Neutrophil (primary cell): ENCODE measurements around the gene GAS1.

ENCODE experiments used
- H3K27ac ChIP-seq: fragments of 200-600 bp; sonication (generic); 2 replicates; pipeline ENCODE4 v1.5.1; 2016; ENCODE audit warnings: mild to moderate bottlenecking, moderate library complexity
- H3K27me3 ChIP-seq: fragments of 200-600 bp; sonication (generic); 2 replicates; pipeline ENCODE4 v1.6.0; 2016; ENCODE audit warnings: mild to moderate bottlenecking
- H3K36me3 ChIP-seq: fragments of 200-600 bp; sonication (generic); 2 replicates; pipeline ENCODE4 v1.5.1; 2017
- H3K4me1 ChIP-seq, 2 experiments: fragments of 200-600 bp in 1 of 2; sonication (generic) in 1 of 2; 1 replicate in 1 of 2; 2 replicates in 1 of 2; pipeline versions ENCODE4 v1.5.1 to v1.6.1; 2013 to 2016; ENCODE audit warnings: low read depth in 1 of 2, low read length in 1 of 2, mild to moderate bottlenecking in 1 of 2, moderate library complexity in 1 of 2; ENCODE audit not compliant: control insufficient read depth in 1 of 2, insufficient read depth in 1 of 2
- H3K4me3 ChIP-seq, 2 experiments: fragments of 200-600 bp in 1 of 2; sonication (generic) in 1 of 2; 1 replicate in 1 of 2; 2 replicates in 1 of 2; pipeline ENCODE4 v1.5.1; 2013 to 2016; ENCODE audit warnings: low read depth in 1 of 2, low read length in 1 of 2, mild to moderate bottlenecking in 1 of 2, moderate library complexity in 1 of 2
- H3K9me3 ChIP-seq: fragments of 200-600 bp; sonication (generic); 2 replicates; pipeline ENCODE4 v1.5.1; 2016
- CTCF ChIP-seq: fragments of 200-600 bp; sonication (generic); IDR thresholded peaks from 2 replicates; pipeline ENCODE4 v1.5.1; 2016; ENCODE audit warnings: antibody characterized with exemption

GAS1 gene

GRCh38 chr9:86939891-86940290 is 7.4 kb downstream of the GAS1 start:
- H3K27me3 ChIP-seq: peaks cover 70% of the 10 kb centered on the region
- no peaks in the 10 kb centered on the region for H3K9me3 ChIP-seq
- H3K36me3 ChIP-seq: no peaks in the 10 kb centered on the region
- H3K27ac ChIP-seq: no peak overlapping the region
- no peak overlapping the region for H3K4me3 ChIP-seq
- no peaks in the 10 kb centered on the region for H3K4me1 ChIP-seq
- TF ChIP-seq CTCF: no peak

- H3K4me3 ChIP-seq: no peak overlapping the region
- H3K27me3 ChIP-seq: peaks cover 65% of the 10 kb centered on the region
- H3K9me3 ChIP-seq: no peaks in the 10 kb centered on the region
- no peaks in the 10 kb centered on the region for H3K4me1 ChIP-seq
- H3K36me3 ChIP-seq: no peaks in the 10 kb centered on the region
- no peak for TF ChIP-seq CTCF
- H3K27ac ChIP-seq: no peak overlapping the region
These were observed 8.0 kb downstream of the GAS1 start for GRCh38 chr9:86939321-86939720.

GRCh38 chr9:86938780-86939179 is 8.5 kb downstream of the GAS1 start:
- H3K27me3 ChIP-seq: peaks cover 59% of the 10 kb centered on the region
- no peak overlapping the region for H3K4me3 ChIP-seq
- H3K36me3 ChIP-seq: no peaks in the 10 kb centered on the region
- no peaks in the 10 kb centered on the region for H3K4me1 ChIP-seq
- no peak overlapping the region for H3K27ac ChIP-seq
- no peak for TF ChIP-seq CTCF
- no peaks in the 10 kb centered on the region for H3K9me3 ChIP-seq

- Histone ChIP-seq H3K27ac (no peak overlapping the region), H3K36me3 (no peaks in the 10 kb centered on the region), H3K27me3 (peaks cover 9% of the 10 kb centered on the region), H3K4me1 (peaks cover 0 to 4% of the 10 kb centered on the region in 2 experiments), H3K9me3 (no peaks in the 10 kb centered on the region), H3K4me3 (no peak overlapping the region)
- no peak for TF ChIP-seq CTCF
These were observed 21.2 kb downstream of the GAS1 start for GRCh38 chr9:86926145-86926544.

- H3K4me1 ChIP-seq: peaks cover 0 to 4% of the 10 kb centered on the region in 2 experiments
- H3K27ac ChIP-seq: no peak overlapping the region
- no peak for TF ChIP-seq CTCF
These were observed 21.6 kb downstream of the GAS1 start for GRCh38 chr9:86925686-86926085.

GRCh38 chr9:86924206-86924605 is 23.1 kb downstream of the GAS1 start:
- H3K27ac ChIP-seq: no peak overlapping the region
- H3K9me3 ChIP-seq: no peaks in the 10 kb centered on the region
- H3K4me1 ChIP-seq: peaks cover 0 to 4% of the 10 kb centered on the region in 2 experiments
- peaks cover 9% of the 10 kb centered on the region for H3K27me3 ChIP-seq
- H3K4me3 ChIP-seq: no peak overlapping the region
- TF ChIP-seq CTCF: no peak
- no peaks in the 10 kb centered on the region for H3K36me3 ChIP-seq

More at GRCh38 chr9:86925686-86926085, 21.6 kb downstream of the GAS1 start:
- Histone ChIP-seq H3K36me3 (no peaks in the 10 kb centered on the region), H3K27me3 (peaks cover 9% of the 10 kb centered on the region), H3K9me3 (no peaks in the 10 kb centered on the region), H3K4me3 (no peak overlapping the region)
